IMR-90 (cell line): ENCODE data around the gene KRT6C. TPM values are rescaled to one million over a fixed set of nuclear protein-coding genes. Genes with fewer than 3 reads are reported as not detected.

Source experiments
- ATAC-seq: fragments of 200-7000 bp; cut with Tn5 transposase; 2 replicates; pipeline ENCODE4 v1.9.1; 2020; ENCODE audit warnings: low read depth, mild to moderate bottlenecking, moderate library complexity
- BruUV-seq: library from RNA; stranded (reverse); fragments of 400-500 nt; replicated peaks from 2 replicates; lab custom pipeline; 2021; lab: Mats Ljungman, UMichigan
- CTCF ChIA-PET: fragments of 300-600 bp; formaldehyde crosslinking; extraction: SDS; loops from one replicate; lab custom pipeline; 2021; ENCODE audit warnings: antibody characterized with exemption; lab: Yijun Ruan, JAX
- POLR2A ChIA-PET: fragments of 300-600 bp; sonication (Branson Sonifier 250); formaldehyde crosslinking; loops from one replicate; lab custom pipeline; 2022; ENCODE audit warnings: antibody characterized with exemption; ENCODE audit not compliant: unreplicated experiment; lab: Charles Lee
- DNase-seq: peaks from one replicate; pipeline ENCODE4 v3.0.0; 2013
- H2AFZ ChIP-seq: replicated peaks from 2 replicates; pipeline ENCODE3; 2013; ENCODE audit warnings: low read length, mild to moderate bottlenecking; ENCODE audit not compliant: poor library complexity
- H2AK5ac ChIP-seq: 2 replicates; pipeline ENCODE4 v1.6.1; 2013; ENCODE audit warnings: low read depth, low read length, inconsistent platforms
- H2AK9ac ChIP-seq: replicated peaks from 2 replicates; pipeline ENCODE3; 2013; ENCODE audit warnings: mild to moderate bottlenecking, low read depth, low read length, moderate library complexity; ENCODE audit not compliant: poor library complexity
- H2BK120ac ChIP-seq: 2 replicates; pipeline ENCODE4 v1.6.1; 2013; ENCODE audit warnings: low read depth, low read length, inconsistent platforms
- H2BK15ac ChIP-seq: 3 replicates; pipeline ENCODE4 v1.6.1; 2013; ENCODE audit warnings: low read depth, low read length, inconsistent platforms
- H2BK20ac ChIP-seq: 2 replicates; pipeline ENCODE4 v1.6.1; 2013; ENCODE audit warnings: low read depth, mild to moderate bottlenecking, inconsistent platforms, low read length, moderate library complexity
- H2BK5ac ChIP-seq: 2 replicates; pipeline ENCODE4 v1.6.1; 2013; ENCODE audit warnings: mild to moderate bottlenecking, low read depth, low read length, inconsistent platforms; ENCODE audit not compliant: poor library complexity, severe bottlenecking
- H3K14ac ChIP-seq: replicated peaks from 2 replicates; pipeline ENCODE4 v1.6.1; 2013; ENCODE audit warnings: low read depth, low read length, inconsistent platforms
- H3K18ac ChIP-seq: 2 replicates; pipeline ENCODE4 v1.6.1; 2013; ENCODE audit warnings: low read depth, low read length, control low read depth
- H3K23ac ChIP-seq: 2 replicates; pipeline ENCODE4 v1.6.1; 2013; ENCODE audit warnings: low read depth, low read length, inconsistent platforms
- H3K27ac ChIP-seq: 2 replicates; pipeline ENCODE4 v1.5.1; 2013; ENCODE audit warnings: mild to moderate bottlenecking, control low read depth, low read length; ENCODE audit not compliant: insufficient read depth
- H3K27me3 ChIP-seq: 2 replicates; pipeline ENCODE4 v1.6.1; 2013; ENCODE audit warnings: low read length; ENCODE audit not compliant: control insufficient read depth, insufficient read depth
- H3K36me3 ChIP-seq: 2 replicates; pipeline ENCODE4 v1.6.1; 2013; ENCODE audit warnings: low read length, mixed read lengths; ENCODE audit not compliant: control insufficient read depth, insufficient read depth
- H3K4ac ChIP-seq: 2 replicates; pipeline ENCODE4 v1.6.1; 2013; ENCODE audit warnings: low read depth, low read length, inconsistent platforms
- H3K4me1 ChIP-seq: 2 replicates; pipeline ENCODE4 v1.6.1; 2013; ENCODE audit warnings: low read length, mixed read lengths; ENCODE audit not compliant: control insufficient read depth, insufficient read depth
- H3K4me2 ChIP-seq: 2 replicates; pipeline ENCODE4 v1.6.1; 2013; ENCODE audit warnings: low read depth, mild to moderate bottlenecking, control low read depth, low read length, moderate library complexity
- H3K4me3 ChIP-seq: 2 replicates; pipeline ENCODE4 v1.5.1; 2013; ENCODE audit warnings: low read depth, mild to moderate bottlenecking, control low read depth, low read length, moderate library complexity; ENCODE audit not compliant: insufficient read depth
- H3K56ac ChIP-seq: 2 replicates; pipeline ENCODE4 v1.6.1; 2013; ENCODE audit warnings: low read length, inconsistent platforms; ENCODE audit not compliant: insufficient read depth; ENCODE audit errors: extremely low read depth
- H3K79me1 ChIP-seq, 2 experiments: 2 replicates each; pipeline ENCODE4 v1.6.1; 2013; ENCODE audit warnings: low read length in 2 of 2, inconsistent platforms in 1 of 2, low read depth in 1 of 2
- H3K9ac ChIP-seq: 2 replicates; pipeline ENCODE4 v1.6.1; 2013; ENCODE audit warnings: low read depth, low read length, control low read depth
- H3K9me1 ChIP-seq: 2 replicates; pipeline ENCODE4 v1.6.1; 2013; ENCODE audit warnings: low read length, inconsistent platforms; ENCODE audit not compliant: insufficient read depth
- H3K9me3 ChIP-seq: 2 replicates; pipeline ENCODE4 v1.6.1; 2013; ENCODE audit warnings: low read length; ENCODE audit not compliant: control insufficient read depth, insufficient read depth
- H4K20me1 ChIP-seq: 2 replicates; pipeline ENCODE4 v1.6.1; 2013; ENCODE audit warnings: low read length, inconsistent platforms; ENCODE audit not compliant: insufficient read depth
- H4K5ac ChIP-seq: 2 replicates; pipeline ENCODE4 v1.6.1; 2013; ENCODE audit warnings: mild to moderate bottlenecking, low read depth, low read length, control low read depth
- H4K8ac ChIP-seq, 2 experiments: 2 replicates each; pipeline ENCODE4 v1.6.1; 2013; ENCODE audit warnings: low read depth in 2 of 2, low read length in 2 of 2, control low read depth in 1 of 2, inconsistent platforms in 1 of 2
- H4K91ac ChIP-seq: 2 replicates; pipeline ENCODE4 v1.6.1; 2013; ENCODE audit warnings: low read depth, low read length, inconsistent platforms; ENCODE audit not compliant: insufficient read depth
- BHLHE40 ChIP-seq: fragments of 150-350 bp; IDR thresholded peaks from 2 replicates; pipeline ENCODE4 v1.6.1; 2016; ENCODE audit warnings: mild to moderate bottlenecking, low read depth, low read length
- CEBPB ChIP-seq: IDR thresholded peaks from 2 replicates; pipeline ENCODE4 v1.6.1; 2012; ENCODE audit warnings: low read depth, low read length, improper control_type of control experiment
- MAFK ChIP-seq: IDR thresholded peaks from 2 replicates; pipeline ENCODE4 v1.6.1; 2012; ENCODE audit warnings: low read depth, low read length, improper control_type of control experiment
- NFE2L2 ChIP-seq: fragments of 150-350 bp; IDR thresholded peaks from 2 replicates; pipeline ENCODE4 v1.6.1; 2016; ENCODE audit warnings: low read depth, mild to moderate bottlenecking, low read length
- POLR2A ChIP-seq: IDR thresholded peaks from 2 replicates; pipeline ENCODE4 v1.6.1; 2012; ENCODE audit warnings: mild to moderate bottlenecking, low read depth, low read length
- RCOR1 ChIP-seq: IDR thresholded peaks from 2 replicates; pipeline ENCODE4 v1.6.1; 2012; ENCODE audit warnings: mild to moderate bottlenecking, low read length, improper control_type of control experiment; ENCODE audit not compliant: insufficient replicate concordance
- RFX5 ChIP-seq: IDR thresholded peaks from 2 replicates; pipeline ENCODE4 v1.8.0; 2012; ENCODE audit warnings: low read depth, mild to moderate bottlenecking, low read length, moderate library complexity
- SMC3 ChIP-seq: fragments of 150-350 bp; IDR thresholded peaks from 2 replicates; pipeline ENCODE4 v1.6.1; 2016; ENCODE audit warnings: low read depth, mild to moderate bottlenecking, antibody characterized with exemption, low read length, moderate library complexity
- WGBS, 2 experiments: methylation state at CpG; one replicate each; pipeline versions ENCODE4 v1.1.5 to v1.1.7; 2013; ENCODE audit warnings: missing lambda C conversion rate in 2 of 2; ENCODE audit not compliant: insufficient read length in 1 of 2; ENCODE audit errors: extremely low coverage in 2 of 2; 5-methylcytosine and 5-hydroxymethylcytosine counted together
- dilution Hi-C: fragments of 300-500 bp; cut with HindIII; formaldehyde crosslinking; loops from one replicate; pipeline ENCODE4 v1.14.3; 2018; ENCODE audit warnings: low sequenced_read_pairs; ENCODE audit not compliant: unreplicated experiment
- in situ Hi-C: fragments of 300-500 bp; cut with MboI; formaldehyde crosslinking; loops from 3 replicates; pipeline ENCODE4 v1.14.3; 2019; ENCODE audit warnings: low sequenced_read_pairs, inconsistent platforms, mixed read lengths
- intact Hi-C: fragments of 100-400 bp; cut with micrococcal nuclease; formaldehyde crosslinking; loops from 2 replicates; pipeline ENCODE4 v1.10.0; 2022
- polyA plus RNA-seq, 3 experiments: library from polyadenylated mRNA; depleted of rRNA; stranded (reverse); fragments of >200 nt; gene quantifications; 2 replicates each; pipeline ENCODE4 v1.2.3, GENCODE V29; 2012; ENCODE audit warnings: low replicate concordance in 1 of 3
- total RNA-seq: library from RNA; depleted of rRNA; stranded (reverse); fragments of >200 nt; gene quantifications from 2 replicates; pipeline ENCODE4 v1.2.3, GENCODE V29; 2012
- TF ChIP-seq, protein P1 (sequence below): conservative IDR thresholded peaks from 2 replicates; pipeline ENCODE4 v1.5.1; 2012; ENCODE audit warnings: mild to moderate bottlenecking, low read depth, low read length, improper control_type of control experiment
- TF ChIP-seq, protein P2 (sequence below): fragments of 150-350 bp; IDR thresholded peaks from 2 replicates; pipeline ENCODE4 v1.6.1; 2016; ENCODE audit warnings: low read depth, mild to moderate bottlenecking, low read length, moderate library complexity, borderline replicate concordance

The KRT6C gene
- total and polyA plus RNA-seq, 2 of the 4 experiments (the other 2 are of a cell fraction): not detected

DNA sequence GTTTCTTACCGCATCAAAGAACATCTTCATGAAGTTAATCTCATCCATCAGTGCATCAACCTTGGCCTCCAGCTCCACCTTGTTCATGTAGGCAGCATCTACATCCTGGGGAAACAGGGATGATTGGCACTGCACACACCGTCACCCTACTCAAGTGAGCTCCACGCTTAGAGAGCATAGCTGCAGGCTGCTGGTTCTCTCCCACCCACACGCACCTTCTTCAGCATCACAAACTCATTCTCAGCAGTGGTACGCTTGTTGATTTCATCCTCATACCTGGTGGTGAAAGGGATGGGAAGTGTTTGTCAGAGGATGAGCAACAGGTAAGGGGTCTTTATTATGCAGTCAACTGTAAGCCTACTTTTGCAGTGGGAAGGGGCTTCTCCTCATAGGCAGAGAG lies 44.3 kb upstream of the KRT6C start:
- Histone ChIP-seq H2BK5ac (no peak overlapping the region), H3K36me3 (no peaks in the 10 kb centered on the region), H3K27me3 (peaks cover 35% of the 10 kb centered on the region), H3K9me1 (no peaks in the 10 kb centered on the region), H3K4me1 (no peaks in the 10 kb centered on the region), H4K8ac (no peak overlapping the region), H3K14ac (no peak overlapping the region), H2AFZ (no peak overlapping the region), H3K18ac (no peak overlapping the region), H3K79me1 (no peaks in the 10 kb centered on the region), H2BK15ac (no peak overlapping the region), H2AK5ac (no peak overlapping the region), H2BK20ac (no peak overlapping the region), H3K4ac (no peak overlapping the region), H3K56ac (no peak overlapping the region), H2BK120ac (no peak overlapping the region), H2AK9ac (no peak overlapping the region), H3K4me3 (no peak overlapping the region), H3K27ac (no peak overlapping the region), H3K4me2 (no peak overlapping the region), H3K9me3 (no peaks in the 10 kb centered on the region), H4K91ac (no peak overlapping the region), H4K5ac (no peak overlapping the region), H4K20me1 (no peaks in the 10 kb centered on the region; the same call in 1 of the 2 replicates), H3K9ac (no peak overlapping the region), H3K23ac (no peak overlapping the region)
- DNase-seq: no peak
- ATAC-seq: no peak
- WGBS, 2 experiments: 86% methylated on average over 1 of the region's 5 CpGs; no CpG with 5 or more reads in 1 of the 2 experiments
- intact Hi-C loops (no loop called here), dilution Hi-C loops (no loop called here), in situ Hi-C loops (no loop called here)
- TF ChIP-seq SMC3: no peak
- TF ChIP-seq BHLHE40: no peak
- no peak for TF ChIP-seq RCOR1
- TF ChIP-seq, protein P1, sequence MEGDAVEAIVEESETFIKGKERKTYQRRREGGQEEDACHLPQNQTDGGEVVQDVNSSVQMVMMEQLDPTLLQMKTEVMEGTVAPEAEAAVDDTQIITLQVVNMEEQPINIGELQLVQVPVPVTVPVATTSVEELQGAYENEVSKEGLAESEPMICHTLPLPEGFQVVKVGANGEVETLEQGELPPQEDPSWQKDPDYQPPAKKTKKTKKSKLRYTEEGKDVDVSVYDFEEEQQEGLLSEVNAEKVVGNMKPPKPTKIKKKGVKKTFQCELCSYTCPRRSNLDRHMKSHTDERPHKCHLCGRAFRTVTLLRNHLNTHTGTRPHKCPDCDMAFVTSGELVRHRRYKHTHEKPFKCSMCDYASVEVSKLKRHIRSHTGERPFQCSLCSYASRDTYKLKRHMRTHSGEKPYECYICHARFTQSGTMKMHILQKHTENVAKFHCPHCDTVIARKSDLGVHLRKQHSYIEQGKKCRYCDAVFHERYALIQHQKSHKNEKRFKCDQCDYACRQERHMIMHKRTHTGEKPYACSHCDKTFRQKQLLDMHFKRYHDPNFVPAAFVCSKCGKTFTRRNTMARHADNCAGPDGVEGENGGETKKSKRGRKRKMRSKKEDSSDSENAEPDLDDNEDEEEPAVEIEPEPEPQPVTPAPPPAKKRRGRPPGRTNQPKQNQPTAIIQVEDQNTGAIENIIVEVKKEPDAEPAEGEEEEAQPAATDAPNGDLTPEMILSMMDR: no peak
- TF ChIP-seq MAFK: no peak
- TF ChIP-seq POLR2A: no peak
- no peak for TF ChIP-seq RFX5
- no peak for TF ChIP-seq NFE2L2
- TF ChIP-seq, protein P2, sequence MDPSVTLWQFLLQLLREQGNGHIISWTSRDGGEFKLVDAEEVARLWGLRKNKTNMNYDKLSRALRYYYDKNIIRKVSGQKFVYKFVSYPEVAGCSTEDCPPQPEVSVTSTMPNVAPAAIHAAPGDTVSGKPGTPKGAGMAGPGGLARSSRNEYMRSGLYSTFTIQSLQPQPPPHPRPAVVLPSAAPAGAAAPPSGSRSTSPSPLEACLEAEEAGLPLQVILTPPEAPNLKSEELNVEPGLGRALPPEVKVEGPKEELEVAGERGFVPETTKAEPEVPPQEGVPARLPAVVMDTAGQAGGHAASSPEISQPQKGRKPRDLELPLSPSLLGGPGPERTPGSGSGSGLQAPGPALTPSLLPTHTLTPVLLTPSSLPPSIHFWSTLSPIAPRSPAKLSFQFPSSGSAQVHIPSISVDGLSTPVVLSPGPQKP: no peak
- TF ChIP-seq CEBPB: no peak
- ChIA-PET CTCF (no interaction called here), POLR2A (no interaction called here)
- no TSS peak for BruUV-seq
